HCT116 (cell line): Measurements from ENCODE around the gene WWP2. TPM values are rescaled to one million over a fixed set of nuclear protein-coding genes. Genes with fewer than 3 reads are reported as not detected.

ENCODE experiments used
- ATAC-seq: fragments of 200-7000 bp; cut with Tn5 transposase; 2 replicates; pipeline ENCODE4 v1.9.1; 2020; ENCODE audit warnings: mild to moderate bottlenecking, moderate library complexity
- BruUV-seq: library from RNA; stranded (reverse); fragments of 400-500 nt; replicated peaks from 2 replicates; lab custom pipeline; 2021; lab: Mats Ljungman, UMichigan
- CTCF ChIA-PET: fragments of 300-600 bp; sonication (Branson Sonifier 250); formaldehyde crosslinking; loops from one replicate; lab custom pipeline; 2021; ENCODE audit warnings: antibody characterized with exemption; lab: Charles Lee
- POLR2A ChIA-PET: fragments of 300-600, 350-600 bp; sonication (Branson Sonifier 250); formaldehyde crosslinking; loops from one replicate; lab custom pipeline; 2021; ENCODE audit warnings: antibody characterized with exemption; lab: Charles Lee
- RAD21 ChIA-PET, 2 experiments: fragments of 300-600 bp; sonication (Branson Sonifier 250); formaldehyde crosslinking; loops; one replicate each; lab custom pipeline; 2023; ENCODE audit warnings: low total read pairs in 2 of 2; ENCODE audit not compliant: uncharacterized antibody in 2 of 2, unreplicated experiment in 2 of 2, low non-redundant PET in 1 of 2; lab: Charles Lee
- DNase-seq: peaks from one replicate; pipeline ENCODE4 v3.0.0-alpha.2; 2010; ENCODE audit warnings: low read depth, low spot score
- H2AFZ ChIP-seq: fragments of 200-600 bp; shearing (Covaris generic), sonication (generic); 2 replicates; pipeline ENCODE4 v1.6.1; 2017; ENCODE audit warnings: low read depth, mixed run types, mixed read lengths, antibody characterized with exemption, low read length; ENCODE audit not compliant: poor library complexity, severe bottlenecking
- H3K27ac ChIP-seq: 2 replicates; pipeline ENCODE4 v1.5.1; 2012; ENCODE audit warnings: low read depth, low read length
- H3K27me3 ChIP-seq: fragments of 200-600 bp; sonication (generic); 2 replicates; pipeline ENCODE4 v1.6.1; 2016; ENCODE audit warnings: mixed run types, low read length, mixed read lengths; ENCODE audit not compliant: insufficient read depth
- H3K36me3 ChIP-seq, 2 experiments: fragments of 200-500 bp in 1 of 2; fragments of 200-600 bp in 1 of 2; sonication (Bioruptor generic) in 1 of 2; sonication (generic) in 1 of 2; 2 replicates each; pipeline versions ENCODE4 v1.5.1 to v1.6.1; 2014 to 2016; ENCODE audit warnings: low read length in 2 of 2, inconsistent platforms in 1 of 2, mixed read lengths in 1 of 2, mixed run types in 1 of 2; ENCODE audit not compliant: insufficient read depth in 2 of 2, control insufficient read depth in 1 of 2
- H3K4me1 ChIP-seq, 2 experiments: fragments of 200-600 bp in 1 of 2; sonication (generic) in 1 of 2; 2 replicates each; pipeline versions ENCODE4 v1.5.1 to v1.6.1; 2012 to 2017; ENCODE audit warnings: low read length in 2 of 2, inconsistent platforms in 1 of 2, mild to moderate bottlenecking in 1 of 2, mixed read lengths in 1 of 2, mixed run types in 1 of 2, moderate library complexity in 1 of 2; ENCODE audit not compliant: insufficient read depth in 2 of 2, control insufficient read depth in 1 of 2
- H3K4me2 ChIP-seq: fragments of 200-600 bp; sonication (generic); 2 replicates; pipeline ENCODE4 v1.6.1; 2017; ENCODE audit warnings: mixed run types, low read length, mixed read lengths
- H3K4me3 ChIP-seq, 2 experiments: fragments of 200-600 bp in 1 of 2; sonication (generic) in 1 of 2; replicated peaks in 1 of 2; 2 replicates each; pipeline ENCODE4 v1.5.1; 2011 to 2016; ENCODE audit warnings: low read length in 2 of 2, control low read depth in 1 of 2, low read depth in 1 of 2, mild to moderate bottlenecking in 1 of 2, mixed read lengths in 1 of 2, mixed run types in 1 of 2
- H3K79me2 ChIP-seq: fragments of 200-600 bp; sonication (generic); 2 replicates; pipeline ENCODE4 v1.6.1; 2017; ENCODE audit warnings: mild to moderate bottlenecking, mixed run types, low read length, moderate library complexity, mixed read lengths; ENCODE audit not compliant: insufficient read depth
- H3K9ac ChIP-seq: fragments of 200-600 bp; sonication (generic); 2 replicates; pipeline ENCODE4 v1.6.1; 2016; ENCODE audit warnings: low read length, mixed read lengths
- H3K9me2 ChIP-seq: fragments of 200-600 bp; sonication (generic), shearing (Covaris generic); 2 replicates; pipeline ENCODE4 v1.6.1; 2017; ENCODE audit warnings: mixed run types, mild to moderate bottlenecking, moderate library complexity; ENCODE audit not compliant: insufficient read depth
- H3K9me3 ChIP-seq, 2 experiments: fragments of 200-500 bp in 1 of 2; fragments of 200-600 bp in 1 of 2; sonication (Bioruptor generic) in 1 of 2; sonication (generic) in 1 of 2; 2 replicates each; pipeline ENCODE4 v1.6.1; 2014 to 2017; ENCODE audit warnings: low read length in 2 of 2, mixed read lengths in 2 of 2, inconsistent platforms in 1 of 2, low read depth in 1 of 2, mild to moderate bottlenecking in 1 of 2, mixed run types in 1 of 2, moderate library complexity in 1 of 2; ENCODE audit not compliant: control insufficient read depth in 1 of 2, insufficient read depth in 1 of 2
- H4K20me1 ChIP-seq: fragments of 200-600 bp; sonication (generic), shearing (Covaris generic); 2 replicates; pipeline ENCODE4 v1.6.1; 2017; ENCODE audit warnings: mixed run types, mild to moderate bottlenecking, moderate library complexity; ENCODE audit not compliant: insufficient read depth
- CTCF ChIP-seq, 3 experiments: fragments of 200-600 bp in 1 of 3; sonication (generic) in 1 of 3; IDR thresholded peaks in 2 of 3; conservative IDR thresholded peaks in 1 of 3; 2 replicates each; pipeline ENCODE4 v1.5.1; 2012 to 2017; ENCODE audit warnings: low read depth in 2 of 3, low read length in 2 of 3, antibody characterized with exemption in 1 of 3, borderline replicate concordance in 1 of 3, control low read depth in 1 of 3, mild to moderate bottlenecking in 1 of 3, mixed read lengths in 1 of 3, mixed run types in 1 of 3, moderate library complexity in 1 of 3; ENCODE audit not compliant: insufficient read depth in 1 of 3
- MAX ChIP-seq: IDR thresholded peaks from 2 replicates; pipeline ENCODE4 v1.6.1; 2012
- SP1 ChIP-seq: IDR thresholded peaks from 2 replicates; pipeline ENCODE4 v1.6.1; 2012; ENCODE audit warnings: low read depth
- SRF ChIP-seq: IDR thresholded peaks from 2 replicates; pipeline ENCODE4 v1.6.1; 2012; ENCODE audit warnings: low read depth
- YY1 ChIP-seq: IDR thresholded peaks from 2 replicates; pipeline ENCODE4 v1.6.1; 2011; ENCODE audit warnings: low read length, low read depth, moderate library complexity, mild to moderate bottlenecking; ENCODE audit not compliant: insufficient replicate concordance; ENCODE audit errors: extremely low read depth
- ZBTB33 ChIP-seq: IDR thresholded peaks from 2 replicates; pipeline ENCODE4 v1.6.1; 2011; ENCODE audit warnings: mild to moderate bottlenecking, low read length, moderate library complexity; ENCODE audit not compliant: insufficient replicate concordance; ENCODE audit errors: extremely low read depth
- intact Hi-C: fragments of 100-400 bp; cut with micrococcal nuclease; formaldehyde crosslinking; loops from 2 replicates; pipeline ENCODE4 v1.10.0; 2022
- total RNA-seq: library from RNA; stranded (reverse); gene quantifications from one replicate; pipeline ENCODE4 v1.2.1, GENCODE V29; 2021; ENCODE audit not compliant: unreplicated experiment

The WWP2 gene
- total RNA-seq, 1 experiment from 2014 or later, result 44.2 TPM

GRCh38 chr16:69889295-69889964 is 127.3 kb downstream of the WWP2 start:
- no peaks in the 10 kb centered on the region for H3K9me2 ChIP-seq
- ATAC-seq, result no peak

More at GRCh38 chr16:69889295-69889964, 127.3 kb downstream of the WWP2 start:
- Histone ChIP-seq H4K20me1 (no peaks in the 10 kb centered on the region), H3K9ac (no peak overlapping the region), H3K4me2 (no peak overlapping the region), H3K36me3 (no peaks in the 10 kb centered on the region), H3K27ac (no peak overlapping the region), H3K9me3 (no peaks in the 10 kb centered on the region), H3K4me3 (no peak overlapping the region), H3K4me1 (no peaks in the 10 kb centered on the region), H3K27me3 (no peaks in the 10 kb centered on the region), H3K79me2 (no peaks in the 10 kb centered on the region), H2AFZ (no peak overlapping the region)
- no peak for DNase-seq
- TF ChIP-seq SP1 (no peak), YY1 (no peak), SRF (no peak), CTCF (IDR thresholded peaks at IDR 0.05 in 2 of 3, conservative IDR thresholded peaks at IDR 0.05 in 1 of 3; ENCODE audit: borderline replicate concordance in 1 of 3, insufficient read depth in 1 of 3, low read depth in 2 of 3, low read length in 2 of 3) (no peak), MAX (no peak), ZBTB33 (no peak)
- RAD21 ChIA-PET, result no interaction called here
- TSS peak; percentile 30 for BruUV-seq
- intact Hi-C loops, result no loop called here
- CTCF ChIA-PET, result no interaction called here
- POLR2A ChIA-PET, result no interaction called here
